Choroid plexus epithelial cell (primary cell): ENCODE measurements around the gene C16orf46.

Experiments used
- DNase-seq: peaks from one replicate; pipeline ENCODE4 v3.0.0-alpha.2; 2010; ENCODE audit warnings: low read depth
- H3K4me3 ChIP-seq: 2 replicates; pipeline ENCODE4 v1.5.1; 2011; ENCODE audit warnings: low read depth, mild to moderate bottlenecking, control low read depth, low read length, moderate library complexity
- TF ChIP-seq, protein P1 (sequence below): conservative IDR thresholded peaks from 2 replicates; pipeline ENCODE4 v1.5.1; 2011; ENCODE audit warnings: low read depth, mild to moderate bottlenecking, control low read depth, inconsistent platforms, low read length, moderate library complexity

Gene C16orf46

DNA sequence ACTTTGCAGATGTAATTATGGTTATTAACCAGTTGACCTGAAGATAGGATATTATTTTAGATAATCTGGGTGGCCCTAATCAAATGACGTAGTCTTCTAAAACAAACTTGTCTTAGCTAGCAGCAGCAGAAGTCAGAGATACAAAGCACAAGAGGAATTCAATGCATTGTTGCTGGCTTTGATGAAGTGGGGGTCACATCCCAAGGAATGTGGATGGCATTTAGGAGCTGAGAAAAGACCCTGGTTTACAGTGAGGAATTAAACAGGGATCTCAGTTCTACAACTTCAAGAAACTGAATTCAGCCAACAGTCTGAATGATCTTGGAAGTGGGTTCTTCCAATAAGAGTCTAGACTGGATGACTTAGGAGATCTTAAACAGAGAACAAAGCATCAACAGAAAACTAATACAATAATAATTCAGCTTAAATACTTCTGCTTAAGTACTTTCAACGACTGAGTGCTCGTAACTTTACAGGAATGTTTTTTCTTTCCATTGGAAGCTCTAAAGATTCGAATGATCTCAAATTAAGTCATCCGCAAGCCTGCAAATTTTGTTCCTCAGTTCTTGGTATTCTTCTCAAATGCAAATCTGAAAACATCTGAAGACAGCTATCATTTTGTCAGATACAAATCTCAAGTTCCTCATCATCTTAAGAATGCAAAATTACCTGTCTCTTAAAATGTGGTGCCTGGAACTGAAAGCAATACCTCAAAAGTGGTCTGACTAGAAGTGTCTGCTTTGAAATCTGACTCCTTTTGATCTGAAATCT, 3.3 kb downstream of the C16orf46 start:
- TF ChIP-seq, protein P1, sequence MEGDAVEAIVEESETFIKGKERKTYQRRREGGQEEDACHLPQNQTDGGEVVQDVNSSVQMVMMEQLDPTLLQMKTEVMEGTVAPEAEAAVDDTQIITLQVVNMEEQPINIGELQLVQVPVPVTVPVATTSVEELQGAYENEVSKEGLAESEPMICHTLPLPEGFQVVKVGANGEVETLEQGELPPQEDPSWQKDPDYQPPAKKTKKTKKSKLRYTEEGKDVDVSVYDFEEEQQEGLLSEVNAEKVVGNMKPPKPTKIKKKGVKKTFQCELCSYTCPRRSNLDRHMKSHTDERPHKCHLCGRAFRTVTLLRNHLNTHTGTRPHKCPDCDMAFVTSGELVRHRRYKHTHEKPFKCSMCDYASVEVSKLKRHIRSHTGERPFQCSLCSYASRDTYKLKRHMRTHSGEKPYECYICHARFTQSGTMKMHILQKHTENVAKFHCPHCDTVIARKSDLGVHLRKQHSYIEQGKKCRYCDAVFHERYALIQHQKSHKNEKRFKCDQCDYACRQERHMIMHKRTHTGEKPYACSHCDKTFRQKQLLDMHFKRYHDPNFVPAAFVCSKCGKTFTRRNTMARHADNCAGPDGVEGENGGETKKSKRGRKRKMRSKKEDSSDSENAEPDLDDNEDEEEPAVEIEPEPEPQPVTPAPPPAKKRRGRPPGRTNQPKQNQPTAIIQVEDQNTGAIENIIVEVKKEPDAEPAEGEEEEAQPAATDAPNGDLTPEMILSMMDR = no peak
- no peak for DNase-seq
- no peak overlapping the region for H3K4me3 ChIP-seq

DNA sequence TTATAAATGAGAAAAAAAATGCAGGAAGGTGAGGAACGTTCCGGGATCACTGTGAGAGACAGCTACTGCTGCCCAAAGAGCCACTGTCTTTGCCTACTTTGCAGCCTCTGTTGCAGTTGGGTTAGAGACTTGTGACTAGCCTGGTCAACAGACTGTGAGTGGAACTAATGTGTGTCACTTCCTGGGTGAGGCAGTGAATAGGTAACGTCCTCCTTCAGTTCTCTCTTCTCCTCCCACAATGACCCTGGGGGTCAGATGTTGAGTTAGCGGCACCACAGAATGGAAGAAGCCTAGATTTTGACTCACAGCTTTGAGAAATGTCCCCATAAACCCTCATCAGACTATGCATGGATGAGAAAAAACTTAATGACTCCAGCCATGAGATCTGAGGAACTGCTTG, 5.2 kb downstream of the C16orf46 start:
- peak; percentile 28 for DNase-seq
- TF ChIP-seq, protein P1 = no peak
- no peak overlapping the region for H3K4me3 ChIP-seq

DNA sequence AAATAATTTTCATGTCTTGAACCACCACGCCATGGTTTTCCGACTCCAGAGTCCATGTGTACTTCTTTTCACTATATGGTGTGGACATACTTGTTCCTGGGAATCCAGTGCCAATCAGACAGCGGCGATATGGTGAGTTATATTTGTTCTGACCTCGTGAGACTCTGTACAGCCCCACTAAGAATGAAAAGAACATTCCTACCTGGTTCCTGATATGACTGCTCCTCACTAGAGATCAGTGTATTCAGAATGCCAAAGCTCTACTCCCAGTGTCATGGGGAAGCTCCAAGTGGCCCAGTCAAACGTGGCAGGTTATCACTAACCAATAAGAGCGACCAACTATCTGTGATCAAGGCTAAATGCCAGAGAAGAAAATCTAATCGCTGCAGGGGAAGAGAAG, 6.1 kb downstream of the C16orf46 start:
- TF ChIP-seq, protein P1 = no peak
- H3K4me3 ChIP-seq = no peak overlapping the region
- DNase-seq = no peak

DNA sequence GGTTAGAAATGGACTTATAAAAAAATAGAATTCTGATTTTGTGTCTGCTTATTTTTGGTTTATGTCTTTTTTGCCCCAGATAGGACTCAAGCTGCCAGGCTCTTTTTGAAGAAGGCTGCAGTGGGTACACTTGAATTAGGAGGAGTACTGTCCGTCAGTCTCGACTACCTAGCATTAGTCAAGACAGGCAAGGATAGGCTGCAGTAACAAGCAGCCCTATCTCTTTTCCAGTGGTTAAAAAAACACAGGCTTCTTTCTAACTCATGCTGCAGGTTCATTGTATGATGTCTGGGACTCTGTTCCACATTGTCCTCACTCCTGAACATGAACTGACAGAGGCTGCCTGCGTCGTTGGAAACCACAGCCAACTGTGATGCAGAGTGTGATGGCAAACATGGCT, 8.0 kb downstream of the C16orf46 start:
- no peak for DNase-seq
- TF ChIP-seq, protein P1 = no peak
- no peak overlapping the region for H3K4me3 ChIP-seq

DNA sequence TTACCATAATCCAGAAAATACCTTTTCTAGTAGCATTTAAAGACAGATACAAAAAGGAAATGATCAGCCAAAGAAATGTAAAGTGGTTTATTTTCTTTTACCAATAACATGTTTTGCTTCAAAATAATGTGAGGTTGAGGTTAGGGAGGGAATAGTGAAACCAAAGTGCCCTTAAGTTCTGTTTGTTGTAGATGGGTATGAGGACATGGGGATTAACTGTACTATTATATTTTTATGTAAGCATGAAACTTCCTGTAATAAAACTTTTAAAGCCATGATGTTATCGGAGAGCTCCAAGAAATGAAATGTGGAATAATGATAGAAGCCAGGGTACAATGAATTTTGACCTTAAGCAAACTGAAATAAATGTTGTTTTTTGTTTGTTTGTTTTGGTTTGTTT, 9.9 kb downstream of the C16orf46 start:
- TF ChIP-seq, protein P1 = no peak
- DNase-seq = no peak
- H3K4me3 ChIP-seq = no peak overlapping the region

DNA sequence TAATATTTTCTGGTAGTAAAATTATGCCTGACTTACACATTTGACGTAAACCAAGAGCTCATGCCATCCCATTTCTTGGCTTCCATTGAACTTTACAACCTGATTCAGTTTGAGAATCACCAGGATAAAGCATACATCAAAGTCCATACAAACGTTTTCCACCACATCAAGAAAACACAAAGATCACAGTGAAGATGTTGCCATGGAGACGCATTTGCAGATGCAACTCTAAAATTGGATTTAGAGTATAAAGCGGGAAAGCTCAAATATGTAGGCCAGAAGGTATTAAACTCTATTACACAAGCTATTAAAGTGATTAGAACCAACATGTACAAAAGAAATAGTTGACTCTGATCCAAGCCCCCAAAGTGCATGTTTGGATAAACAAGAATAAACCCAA, 10.4 kb downstream of the C16orf46 start:
- TF ChIP-seq, protein P1 = no peak
- DNase-seq = no peak
- H3K4me3 ChIP-seq = no peak overlapping the region

DNA sequence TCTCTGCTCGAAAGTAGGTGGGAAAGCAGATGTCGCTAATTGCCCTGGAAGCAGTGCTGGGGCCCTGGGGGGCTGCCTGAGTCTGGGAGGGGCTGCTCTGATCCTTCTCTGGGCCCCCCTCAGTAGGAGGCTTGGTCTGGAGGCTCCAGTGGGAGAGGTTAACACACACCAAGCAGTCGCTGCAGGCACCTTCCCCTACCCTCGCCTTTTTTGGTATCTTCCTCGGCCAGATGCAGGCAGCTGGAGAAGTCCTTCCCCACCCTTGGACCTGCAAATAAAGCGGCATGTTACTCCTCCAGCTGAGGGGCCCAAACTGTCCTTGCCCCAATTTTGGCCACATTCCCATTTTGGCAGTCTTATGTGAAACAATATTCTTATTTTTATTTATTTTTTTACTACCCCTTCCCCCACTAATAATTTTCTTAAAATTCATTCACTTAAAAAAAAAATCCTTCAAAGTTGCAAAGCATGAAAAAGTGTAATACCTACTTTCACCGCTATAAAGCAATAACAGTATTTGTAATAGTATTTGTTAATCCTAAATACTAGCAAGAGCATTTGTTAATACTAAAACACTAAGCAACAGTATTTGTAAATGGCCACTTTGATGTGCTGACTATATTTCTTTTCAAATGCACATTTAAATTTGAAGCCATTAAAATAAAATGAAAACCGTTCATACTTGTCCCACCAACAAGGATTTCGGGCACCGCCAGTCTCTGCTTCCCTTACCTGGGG, 15.0 kb downstream of the C16orf46 start:
- H3K4me3 ChIP-seq = no peak overlapping the region
- TF ChIP-seq, protein P1 = no peak
- DNase-seq = no peak
